NCI-H2171 (cell line): ENCODE measurements around the gene RNF114.
"Not testable (repeated sequence)": the region's sequence is repeated elsewhere in the genome, so short reads cannot be mapped to it uniquely, and the experiment has no call there.

Experiments used
- DNase-seq: peaks from one replicate; lab custom pipeline; 2025; lab: John Stamatoyannopoulos, UW

Gene RNF114

GRCh38 chr20:49936153-49937026 is at the start of gene RNF114:
Gene RNF114 (plus strand): TSS chr20:49936397. CDS start chr20:49936413, 16 bp downstream.
- DNase-seq = peak; percentile 97

DNA sequence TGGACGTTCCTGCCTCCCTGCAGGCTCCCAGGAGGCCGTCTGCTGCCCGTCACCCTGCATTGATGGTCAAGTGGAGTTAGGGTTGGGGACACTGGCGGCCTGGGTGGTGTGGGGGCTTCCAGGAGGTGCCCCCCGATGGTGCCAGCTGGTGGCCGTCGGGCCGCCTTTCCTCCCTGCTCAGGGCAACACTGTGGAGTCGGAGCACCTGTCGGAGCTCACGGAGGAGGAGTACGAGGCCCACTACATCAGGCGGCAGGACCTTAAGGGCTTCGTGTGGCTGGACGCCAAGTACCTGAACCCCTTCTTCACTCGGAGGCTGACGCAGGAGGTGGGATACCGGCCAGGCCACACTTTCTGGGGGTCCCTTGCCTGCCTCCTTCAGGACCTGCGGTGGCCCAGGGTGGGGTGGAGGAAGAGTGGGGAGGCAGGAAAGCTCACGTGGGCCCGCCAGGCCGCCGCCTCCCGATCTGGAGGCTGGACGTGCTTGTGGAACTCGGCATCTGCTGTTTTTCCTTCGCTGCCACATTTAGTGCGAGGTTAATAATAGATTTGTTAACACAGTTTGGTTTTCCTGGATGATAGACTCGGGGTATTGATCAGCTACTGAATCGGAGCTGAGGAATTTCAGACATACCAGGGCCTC is 49.5 kb upstream of the RNF114 start:
- no peak for DNase-seq

DNA sequence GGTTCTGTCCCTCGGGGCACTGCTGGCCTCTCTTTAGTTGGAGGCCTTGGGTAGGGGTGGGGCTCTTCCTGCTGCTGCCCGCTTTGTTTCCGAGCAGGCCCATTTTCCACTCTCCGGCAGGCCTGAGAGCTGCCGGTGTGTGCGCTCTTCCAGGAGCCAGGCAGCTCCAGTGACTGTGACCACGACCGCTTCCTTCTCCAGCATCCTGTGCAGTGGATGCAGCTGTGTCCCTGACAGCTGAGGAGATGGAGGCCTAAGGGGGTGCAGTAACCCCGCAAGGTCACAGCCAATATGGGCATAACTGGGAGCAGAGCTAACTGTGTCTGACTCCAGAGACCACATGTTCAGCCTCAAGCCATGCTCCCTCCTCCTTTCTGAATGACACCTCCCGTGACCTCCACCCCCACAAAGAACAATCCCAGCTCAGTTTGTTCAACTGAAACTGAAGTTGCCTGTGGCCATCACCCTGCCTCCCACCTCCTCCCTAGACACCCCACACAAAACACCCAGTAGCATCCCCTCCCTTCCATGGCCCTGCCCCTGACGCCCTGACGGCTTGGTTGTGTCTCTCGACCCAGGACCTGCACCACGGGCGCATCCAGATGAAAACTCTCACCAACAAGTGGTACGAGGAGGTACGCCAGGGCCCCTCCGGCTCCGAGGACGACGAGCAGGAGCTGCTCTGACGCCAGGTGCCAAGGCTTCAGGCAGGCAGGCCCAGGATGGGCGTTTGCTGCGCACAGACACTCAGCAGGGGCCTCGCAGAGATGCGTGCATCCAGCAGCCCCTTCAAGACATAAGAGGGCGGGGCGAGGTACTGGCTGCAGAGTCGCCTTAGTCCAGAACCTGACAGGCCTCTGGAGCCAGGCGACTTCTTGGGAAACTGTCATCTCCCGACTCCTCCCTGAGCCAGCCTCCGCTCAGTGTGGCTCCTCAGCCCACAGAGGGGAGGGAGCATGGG is 48.7 kb upstream of the RNF114 start:
- DNase-seq = no peak

- DNase-seq = peak; percentile 69
Measured at GRCh38 chr20:49888212-49889000, 47.8 kb upstream of the RNF114 start.

- no peak for DNase-seq
Measured at GRCh38 chr20:49889001-49889934, 46.9 kb upstream of the RNF114 start.

DNA sequence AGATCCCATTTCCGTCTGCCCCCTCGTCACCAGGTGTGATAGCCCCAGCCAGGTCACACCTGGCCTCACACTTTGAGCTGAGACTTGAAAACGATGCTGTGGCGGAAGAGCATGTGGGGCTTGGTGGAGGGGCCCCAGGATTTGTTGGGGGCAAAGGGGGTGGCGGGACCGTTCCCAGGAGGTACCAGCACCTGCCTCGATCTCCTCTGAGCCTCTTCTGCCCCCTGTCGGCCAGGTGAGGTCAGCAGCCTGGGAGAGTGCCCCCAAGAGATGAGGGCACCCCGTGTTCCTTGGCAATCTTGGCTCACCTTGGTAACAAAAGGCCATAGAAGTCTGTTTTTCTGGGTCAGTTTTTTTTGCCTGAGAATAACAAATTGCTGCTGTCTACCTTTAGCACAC is 46.3 kb upstream of the RNF114 start:
- no peak for DNase-seq

DNA sequence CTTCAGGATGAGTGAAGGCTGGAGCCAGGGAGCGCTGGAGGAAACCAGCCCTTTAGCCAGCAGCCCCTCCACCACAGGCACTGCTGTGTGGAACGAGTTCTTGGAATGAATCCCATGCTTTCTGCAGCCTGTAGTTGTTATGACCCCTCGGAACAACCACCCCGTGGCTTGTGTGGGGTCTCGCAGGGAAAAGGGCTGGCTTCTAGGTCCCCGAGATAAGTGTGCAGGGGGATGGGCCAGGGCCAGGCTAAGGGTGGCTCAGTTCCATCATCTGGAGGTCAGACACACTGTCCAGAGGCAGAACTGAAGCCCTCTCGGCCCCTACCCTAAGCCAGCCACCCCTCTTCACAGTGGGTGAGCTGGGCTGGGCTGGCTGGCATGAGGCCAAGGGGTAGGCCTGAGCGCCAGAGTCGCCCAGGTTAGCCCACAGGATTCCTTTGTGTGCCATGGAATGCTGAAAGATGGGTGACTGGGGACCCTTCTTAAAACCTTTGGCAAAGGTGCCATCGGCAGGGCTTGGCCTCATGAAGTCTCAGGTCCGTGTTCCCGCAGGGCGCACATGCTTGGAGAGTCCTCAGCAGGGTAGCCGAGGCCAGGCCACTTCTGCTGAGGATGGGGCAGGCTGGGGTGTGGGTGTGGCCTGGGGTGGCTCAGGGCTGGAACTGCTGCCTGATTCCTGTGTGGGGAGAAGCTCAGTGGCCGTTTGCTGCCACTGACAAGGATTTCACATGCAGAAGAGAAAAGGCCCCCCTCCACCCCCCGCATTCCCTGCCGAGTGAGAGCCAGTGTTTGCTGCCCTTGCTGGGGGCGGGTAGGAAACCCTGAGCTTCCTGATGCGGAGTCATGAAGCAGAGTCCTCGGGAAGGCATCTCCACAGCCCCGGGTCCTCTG is 45.5 kb upstream of the RNF114 start:
- DNase-seq = no peak

DNA sequence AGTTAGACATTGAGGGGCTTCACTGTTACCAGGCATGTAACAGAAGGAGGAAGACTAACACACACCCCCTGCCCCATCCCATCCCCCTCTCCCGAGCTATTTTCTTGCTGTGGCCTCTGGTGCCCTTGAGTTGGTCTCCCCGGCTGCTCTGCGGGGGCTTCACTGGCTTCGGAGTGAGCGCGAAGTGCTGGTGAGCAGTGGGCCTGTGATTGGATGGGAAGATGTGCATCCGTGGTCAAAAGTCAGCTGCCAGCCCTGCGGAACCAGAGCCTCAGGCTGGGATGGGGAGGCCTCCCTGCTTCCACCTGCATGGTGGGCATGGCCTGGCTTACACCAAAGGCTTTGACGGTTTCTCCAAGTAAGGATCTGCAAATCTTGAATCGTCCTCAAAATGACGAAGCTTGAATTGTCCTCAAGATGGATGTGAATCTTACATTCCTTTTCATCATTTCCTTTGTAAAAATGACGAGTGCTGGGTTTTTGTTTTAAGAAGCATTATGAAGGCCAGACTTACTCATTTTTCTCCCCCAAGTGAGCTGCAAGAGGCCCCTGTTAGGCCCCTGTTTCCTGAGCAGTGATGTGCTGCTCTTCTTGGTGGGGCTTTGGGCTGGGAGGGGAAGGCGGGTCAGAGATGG is 44.6 kb upstream of the RNF114 start:
- DNase-seq = no peak

DNA sequence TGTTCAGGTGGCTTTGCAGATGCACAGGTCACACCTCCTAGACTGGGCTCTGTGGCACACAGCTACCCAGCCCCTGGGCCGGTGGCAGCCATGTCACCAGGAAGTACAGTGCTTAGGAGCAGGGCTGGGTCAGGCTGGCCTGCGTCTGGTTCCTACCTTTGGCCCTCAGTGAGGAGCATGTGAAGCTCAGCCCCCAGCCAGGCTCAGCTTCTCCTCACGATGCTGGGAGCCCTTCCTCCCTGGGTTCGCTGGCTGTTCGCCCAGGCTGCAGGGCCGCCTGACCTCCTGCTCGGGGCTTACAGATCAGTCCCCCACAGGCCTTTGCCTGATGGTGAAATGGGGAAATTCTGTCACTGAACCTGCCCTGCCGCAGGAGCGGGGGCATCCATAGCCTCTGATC is 43.9 kb upstream of the RNF114 start:
- DNase-seq = no peak

DNA sequence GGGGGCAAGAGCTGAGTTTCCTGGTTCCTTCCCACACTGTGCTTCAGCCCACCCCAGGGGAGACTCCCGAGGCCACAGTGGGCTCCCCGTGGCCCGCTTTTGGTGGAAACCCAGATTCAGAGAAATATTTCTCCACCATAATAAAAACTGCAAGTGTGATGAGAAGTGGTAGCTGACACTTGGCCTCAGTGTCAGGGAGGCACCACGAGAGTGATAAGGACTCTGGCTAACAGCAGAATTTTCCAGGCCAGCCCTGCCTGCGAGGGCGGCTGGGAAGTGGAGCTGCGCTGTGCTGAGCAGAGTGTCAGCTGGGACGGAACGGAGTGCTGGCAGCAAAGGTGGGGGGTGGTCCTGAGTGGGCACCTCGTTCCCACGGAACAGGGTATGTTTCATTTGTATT is 43.4 kb upstream of the RNF114 start:
- no peak for DNase-seq

DNA sequence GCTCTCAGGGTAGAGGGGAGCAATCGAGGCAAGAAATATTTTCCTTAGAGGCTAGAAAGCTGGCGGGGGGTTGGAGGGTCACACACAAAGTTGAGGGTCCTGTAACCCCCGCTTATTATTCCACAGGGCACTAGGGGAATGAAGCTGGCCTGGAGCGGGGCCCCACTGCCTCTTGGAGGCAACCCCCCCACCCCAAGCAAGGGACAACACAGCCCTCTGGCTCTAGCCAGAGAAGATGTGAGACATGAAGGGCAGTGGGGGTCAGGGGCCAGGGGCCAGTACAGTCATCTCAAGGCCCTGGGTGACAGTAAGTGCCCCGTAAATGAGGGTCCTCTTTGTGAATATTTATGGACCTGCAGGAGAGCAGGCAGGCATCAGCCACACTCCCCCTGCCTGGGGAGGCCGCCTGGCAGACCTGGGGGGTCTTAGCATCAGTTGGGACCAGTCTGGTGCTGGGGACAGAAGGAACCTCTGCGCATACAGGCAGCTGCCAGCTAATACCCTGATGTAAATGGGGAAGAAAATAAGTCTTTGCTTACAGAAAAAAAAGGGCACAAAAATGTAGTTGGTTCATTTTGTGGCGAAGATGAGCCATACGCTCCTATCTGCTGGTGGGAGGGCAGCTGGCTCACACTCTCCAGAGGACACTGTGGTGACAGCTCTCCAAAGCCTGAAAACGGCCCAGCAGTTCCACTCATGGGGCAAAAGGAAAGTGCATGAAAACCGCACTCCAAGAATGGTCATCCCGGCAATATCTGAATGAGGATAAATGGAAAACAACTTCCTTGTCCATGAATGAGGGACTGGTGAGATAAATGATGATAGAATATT is 42.7 kb upstream of the RNF114 start:
- no peak for DNase-seq

- DNase-seq = no peak
Measured at GRCh38 chr20:49894073-49894470, 42.1 kb upstream of the RNF114 start.

- DNase-seq = not testable (repeated sequence)
Measured at GRCh38 chr20:49895474-49896093, 40.6 kb upstream of the RNF114 start.

- DNase-seq = no peak
Measured at GRCh38 chr20:49896204-49896603, 40.0 kb upstream of the RNF114 start.

DNA sequence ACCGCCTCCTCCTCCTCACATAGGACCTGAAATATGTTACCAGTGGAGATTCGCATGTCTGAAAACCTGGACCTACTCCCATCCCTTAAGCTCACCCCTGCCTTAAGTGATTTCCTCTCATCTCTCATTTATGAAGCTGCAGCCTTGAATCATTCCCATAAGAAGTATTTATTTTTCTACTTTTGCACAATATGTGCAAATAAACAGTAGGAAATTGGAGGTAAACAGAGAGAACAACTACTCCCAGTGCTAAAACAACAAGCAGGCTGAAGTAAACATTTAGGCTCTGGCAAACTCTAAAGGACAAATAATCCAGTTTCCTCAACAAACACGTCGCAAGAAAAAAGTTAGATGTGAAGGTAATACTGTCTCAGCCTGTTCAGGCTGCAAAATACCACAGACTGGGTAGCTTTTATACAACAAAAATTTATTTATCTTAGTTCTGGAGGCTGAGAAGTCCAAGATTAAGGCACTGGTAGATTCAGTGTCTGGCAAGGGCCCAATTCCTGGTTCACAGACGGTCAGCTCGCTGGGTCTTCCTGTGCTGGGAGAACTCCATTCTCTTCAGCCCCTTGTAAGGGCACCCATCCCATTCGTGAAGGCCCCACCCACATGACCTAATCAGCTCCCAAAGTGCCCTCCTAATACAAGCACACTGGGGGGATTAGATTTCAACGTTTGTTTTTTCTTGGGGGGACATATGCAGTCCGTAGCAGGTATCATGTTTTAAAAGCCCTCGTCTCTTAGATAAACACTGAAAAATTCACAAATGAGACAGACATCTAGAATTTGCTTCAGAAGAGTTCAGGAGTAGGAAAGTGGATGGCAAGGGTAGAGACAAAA is 36.4 kb upstream of the RNF114 start:
- DNase-seq = no peak

GRCh38 chr20:49901588-49901987 is 34.6 kb upstream of the RNF114 start:
- DNase-seq = no peak
